ENCODE measurements around the gene MAMSTR.

MAMSTR gene

GRCh38 chr19:48746110-48746509 is 26.6 kb upstream of the MAMSTR start:
- no peak for DNase-seq (ENCODE audit: low read depth)

- no peak for DNase-seq (ENCODE audit: low read depth)
Observed at GRCh38 chr19:48745208-48745995, 25.9 kb upstream of the MAMSTR start.

GRCh38 chr19:48742096-48742495 is 22.6 kb upstream of the MAMSTR start:
- no peak for DNase-seq (ENCODE audit: low read depth)

- DNase-seq (ENCODE audit: low read depth), result no peak
Observed at GRCh38 chr19:48741129-48741999, 21.8 kb upstream of the MAMSTR start.

- DNase-seq (ENCODE audit: low read depth), result no peak
Observed at GRCh38 chr19:48740164-48740972, 20.8 kb upstream of the MAMSTR start, which contains the start of gene RASIP1. Gene RASIP1, minus strand, starts transcription at chr19:48740610. Its CDS starts 328 bp downstream, at chr19:48740282.

GRCh38 chr19:48739404-48740163 is 20.1 kb upstream of the MAMSTR start:
- no peak for DNase-seq (ENCODE audit: low read depth)

- no peak for DNase-seq (ENCODE audit: low read depth)
Observed at GRCh38 chr19:48738557-48739403, 19.3 kb upstream of the MAMSTR start.

- DNase-seq (ENCODE audit: low read depth), result no peak
Observed at GRCh38 chr19:48737360-48737998, 18.0 kb upstream of the MAMSTR start.

GRCh38 chr19:48735031-48735615 is 15.6 kb upstream of the MAMSTR start:
- no peak for DNase-seq (ENCODE audit: low read depth)

- no peak for DNase-seq (ENCODE audit: low read depth)
Observed at GRCh38 chr19:48734625-48735024, 15.1 kb upstream of the MAMSTR start.

GRCh38 chr19:48731452-48731851 is 11.9 kb upstream of the MAMSTR start:
- no peak for DNase-seq (ENCODE audit: low read depth)

- DNase-seq (ENCODE audit: low read depth), result no peak
Observed at GRCh38 chr19:48728911-48729664, 9.6 kb upstream of the MAMSTR start.

GRCh38 chr19:48726556-48726955 is 7.0 kb upstream of the MAMSTR start:
- DNase-seq (ENCODE audit: low read depth), result no peak

GRCh38 chr19:48724796-48725753 is 5.5 kb upstream of the MAMSTR start:
- peak; percentile 53 for DNase-seq (ENCODE audit: low read depth)

GRCh38 chr19:48722196-48722708 is 2.7 kb upstream of the MAMSTR start:
- DNase-seq (ENCODE audit: low read depth), result no peak

GRCh38 chr19:48720613-48721296 is 1.2 kb upstream of the MAMSTR start:
- DNase-seq (ENCODE audit: low read depth), result peak; percentile 96

- no peak for DNase-seq (ENCODE audit: low read depth)
Observed at GRCh38 chr19:48720251-48720612, 707 bp upstream of the MAMSTR start.

All from GM04503 (cell line).